Astrocyte (in vitro differentiated cells and primary cell): ENCODE data around the gene GALNT17.

ENCODE experiments used
- EZH2 ChIP-seq: IDR thresholded peaks from 2 replicates; pipeline ENCODE4 v1.6.1; 2012; ENCODE audit warnings: mild to moderate bottlenecking, low read length, inconsistent platforms; ENCODE audit not compliant: insufficient read depth
- TF ChIP-seq, protein P1 (sequence below): IDR thresholded peaks from 2 replicates; pipeline ENCODE4 v1.5.1; 2011; ENCODE audit warnings: low read depth, mild to moderate bottlenecking, inconsistent platforms, low read length, moderate library complexity; ENCODE audit not compliant: insufficient read depth

DNA sequence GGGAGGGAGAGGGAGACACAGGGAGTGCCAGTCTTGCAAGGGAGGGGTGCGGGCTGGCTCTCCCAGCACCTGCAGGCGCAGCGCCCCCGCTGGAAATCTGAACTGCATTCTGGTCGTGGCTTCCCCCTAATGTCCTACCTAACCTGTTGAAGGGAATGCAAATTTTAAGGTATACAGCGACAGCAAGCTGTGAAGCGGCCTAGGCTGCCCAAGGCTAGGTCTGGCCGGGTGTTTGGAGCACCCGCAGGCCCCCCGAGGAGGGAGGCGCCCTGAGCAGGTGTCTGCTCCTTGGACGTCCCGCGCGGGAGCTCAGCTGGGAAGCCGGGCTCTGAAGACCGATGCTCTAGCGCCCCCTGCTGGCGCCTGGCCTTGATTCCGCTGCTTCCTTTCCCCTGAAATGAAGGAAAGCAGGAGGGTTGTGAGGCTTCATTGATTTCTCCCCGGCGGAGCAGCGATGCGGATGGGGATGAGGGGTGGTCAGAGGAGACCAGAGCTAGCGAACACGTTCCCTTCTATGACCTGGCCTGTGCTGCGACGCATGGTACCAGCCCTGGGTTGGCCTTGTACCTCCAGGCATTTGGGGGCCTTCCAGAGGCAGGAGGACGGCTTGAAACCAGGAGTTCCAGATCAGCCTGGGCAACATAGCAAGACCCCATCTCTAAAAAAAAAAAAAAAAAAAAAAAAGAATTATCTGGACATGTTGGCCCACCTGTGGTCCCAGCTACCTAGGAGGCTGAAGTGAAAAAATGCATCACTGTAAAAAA is 601.3 kb downstream of the GALNT17 start:
- TF ChIP-seq, protein P1, sequence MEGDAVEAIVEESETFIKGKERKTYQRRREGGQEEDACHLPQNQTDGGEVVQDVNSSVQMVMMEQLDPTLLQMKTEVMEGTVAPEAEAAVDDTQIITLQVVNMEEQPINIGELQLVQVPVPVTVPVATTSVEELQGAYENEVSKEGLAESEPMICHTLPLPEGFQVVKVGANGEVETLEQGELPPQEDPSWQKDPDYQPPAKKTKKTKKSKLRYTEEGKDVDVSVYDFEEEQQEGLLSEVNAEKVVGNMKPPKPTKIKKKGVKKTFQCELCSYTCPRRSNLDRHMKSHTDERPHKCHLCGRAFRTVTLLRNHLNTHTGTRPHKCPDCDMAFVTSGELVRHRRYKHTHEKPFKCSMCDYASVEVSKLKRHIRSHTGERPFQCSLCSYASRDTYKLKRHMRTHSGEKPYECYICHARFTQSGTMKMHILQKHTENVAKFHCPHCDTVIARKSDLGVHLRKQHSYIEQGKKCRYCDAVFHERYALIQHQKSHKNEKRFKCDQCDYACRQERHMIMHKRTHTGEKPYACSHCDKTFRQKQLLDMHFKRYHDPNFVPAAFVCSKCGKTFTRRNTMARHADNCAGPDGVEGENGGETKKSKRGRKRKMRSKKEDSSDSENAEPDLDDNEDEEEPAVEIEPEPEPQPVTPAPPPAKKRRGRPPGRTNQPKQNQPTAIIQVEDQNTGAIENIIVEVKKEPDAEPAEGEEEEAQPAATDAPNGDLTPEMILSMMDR: peak; percentile 77
- TF ChIP-seq EZH2: no peak
